Natural killer cell treated with Interleukin-12 subunit alpha and Interleukin-12 subunit beta and Interleukin-15 and Interleukin-18, amount 100 ng/mL, for 72 hours (primary cell): ENCODE results near the gene METTL25. TPM values are rescaled to one million over a fixed set of nuclear protein-coding genes. Genes with fewer than 3 reads are reported as not detected.

ENCODE experiments used
- ATAC-seq, 2 donors: fragments of 150-1000 bp; cut with Tn5 transposase in 1 of 2; sonication (Bioruptor Pico), chemical (Tn5 transposase) in 1 of 2; 2 replicates each; pipeline ENCODE4 v1.10.0; 2021
- DNase-seq: peaks from one replicate; pipeline ENCODE4 v3.0.0; 2022; ENCODE audit warnings: low spot score
- H3K27ac Mint-ChIP-seq, 2 donors: 1 replicate in 1 of 2; 2 replicates in 1 of 2; pipeline ENCODE4 v1.8.0; 2022; ENCODE audit warnings: mixed read lengths in 2 of 2, mild to moderate bottlenecking in 1 of 2, moderate library complexity in 1 of 2
- H3K27me3 Mint-ChIP-seq, 2 donors: 1 replicate in 1 of 2; 2 replicates in 1 of 2; pipeline ENCODE4 v1.8.0; 2022; ENCODE audit warnings: mixed read lengths in 2 of 2
- H3K36me3 Mint-ChIP-seq: one replicate; pipeline ENCODE4 v1.8.0; 2022; ENCODE audit warnings: mixed read lengths
- H3K4me1 Mint-ChIP-seq, 2 donors: 1 replicate in 1 of 2; 2 replicates in 1 of 2; pipeline ENCODE4 v1.8.0; 2022; ENCODE audit warnings: low read depth in 2 of 2, mixed read lengths in 2 of 2, mild to moderate bottlenecking in 1 of 2
- H3K4me3 Mint-ChIP-seq: one replicate; pipeline ENCODE4 v1.8.0; 2022; ENCODE audit warnings: mixed read lengths
- H3K9me3 Mint-ChIP-seq: 2 replicates; pipeline ENCODE4 v1.8.0; 2022; ENCODE audit warnings: mixed read lengths
- total RNA-seq, 2 donors: library from RNA; stranded (reverse); gene quantifications; one replicate each; pipeline ENCODE4 v1.2.3, GENCODE V29; 2022

METTL25 gene
- total RNA-seq, 2 donors from 2014 or later: 10.1 to 10.5 TPM

DNA sequence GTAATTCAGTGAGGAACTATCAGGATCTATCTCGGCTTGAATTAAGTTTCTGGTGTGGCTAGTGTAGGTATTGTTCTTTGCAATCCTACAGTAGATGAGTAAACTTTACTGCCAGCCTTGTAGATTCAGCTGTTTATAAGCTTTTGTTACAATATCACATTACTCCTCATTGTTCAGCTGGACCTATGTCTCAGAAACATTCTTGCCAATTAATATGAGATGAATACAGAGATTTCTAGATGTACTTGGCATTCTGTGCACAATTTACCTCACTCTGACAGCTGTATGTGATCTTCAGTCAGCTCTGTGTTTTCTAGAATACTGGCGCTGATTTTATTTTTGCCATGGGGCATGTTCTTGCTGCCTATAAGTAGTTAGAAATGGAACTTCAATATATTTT, 55.7 kb downstream of the METTL25 start:
- ATAC-seq (no peak), DNase-seq (no peak)
- no peaks in the 10 kb centered on the region for H3K9me3 Mint-ChIP-seq
- no peak overlapping the region for H3K27ac Mint-ChIP-seq
- peaks cover 2% of the 10 kb centered on the region for H3K36me3 Mint-ChIP-seq
- H3K4me1 Mint-ChIP-seq: no peaks in the 10 kb centered on the region
- H3K4me3 Mint-ChIP-seq: no peak overlapping the region
- H3K27me3 Mint-ChIP-seq: no peaks in the 10 kb centered on the region

DNA sequence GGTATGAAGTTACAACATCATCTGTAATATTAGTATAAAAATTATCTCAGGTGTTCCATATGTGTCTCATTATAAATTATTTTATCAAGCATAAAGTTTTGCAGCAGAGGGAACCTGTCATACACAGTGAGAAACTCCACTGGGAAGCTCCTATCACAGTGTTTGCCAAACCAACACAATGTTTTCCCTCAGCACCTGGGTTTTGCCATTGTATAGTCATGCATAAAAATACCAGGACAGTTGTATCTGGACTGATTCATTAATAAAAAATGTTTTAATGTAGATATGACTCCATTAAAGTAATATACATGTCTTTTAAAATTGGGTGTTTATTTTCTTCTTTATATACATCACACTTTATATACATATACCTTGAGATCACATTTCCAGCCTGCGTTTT, 56.6 kb downstream of the METTL25 start:
- ATAC-seq (no peak), DNase-seq (no peak)
- Mint-ChIP-seq H3K27me3 (no peaks in the 10 kb centered on the region), H3K4me1 (no peaks in the 10 kb centered on the region), H3K27ac (no peak overlapping the region), H3K4me3 (no peak overlapping the region), H3K36me3 (peaks cover 10% of the 10 kb centered on the region), H3K9me3 (no peaks in the 10 kb centered on the region)

DNA sequence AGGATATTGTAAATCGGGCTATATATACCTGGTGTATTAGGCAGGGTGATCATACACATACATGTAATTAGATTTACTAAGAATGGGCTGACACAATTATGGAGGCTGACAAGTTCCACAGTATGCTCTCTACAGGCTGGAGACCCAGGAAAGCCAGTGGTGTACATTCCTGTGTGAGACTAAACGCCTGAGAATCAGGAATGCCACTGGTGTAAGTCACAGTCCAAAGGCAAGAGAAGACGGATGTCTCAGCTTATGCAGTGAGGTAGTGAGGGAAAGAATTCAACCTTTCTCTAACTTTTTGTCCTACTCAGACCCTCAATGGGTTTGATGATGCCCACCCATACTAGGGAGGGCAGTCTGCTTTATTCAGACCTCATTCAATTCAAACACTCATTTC, 57.1 kb downstream of the METTL25 start:
- DNase-seq: no peak
- H3K27me3 Mint-ChIP-seq: no peaks in the 10 kb centered on the region
- ATAC-seq: no peak

DNA sequence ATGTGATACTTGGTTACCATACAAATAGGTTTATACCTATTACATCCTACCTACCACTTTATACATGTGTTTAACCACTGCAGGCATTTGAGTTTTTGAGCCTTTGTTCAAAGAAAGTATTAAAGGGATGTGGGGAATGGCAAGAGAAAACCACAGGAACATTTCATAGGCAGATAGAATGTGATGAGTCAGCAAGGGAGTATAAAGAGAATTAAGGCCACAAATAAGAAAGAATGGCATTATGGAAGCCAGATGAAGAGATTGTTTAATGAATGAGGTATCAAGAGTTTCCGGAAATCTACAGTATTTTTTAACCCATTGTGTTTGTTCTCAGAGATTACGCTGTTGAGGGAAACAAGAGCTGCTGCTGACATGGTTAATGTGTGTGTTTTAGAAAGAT, 66.9 kb downstream of the METTL25 start:
- H3K4me3 Mint-ChIP-seq: no peak overlapping the region
- no peak for DNase-seq
- H3K9me3 Mint-ChIP-seq: peaks cover 1% of the 10 kb centered on the region
- no peak overlapping the region for H3K27ac Mint-ChIP-seq
- H3K36me3 Mint-ChIP-seq: peaks cover 1% of the 10 kb centered on the region
- peaks cover 19 to 24% of the 10 kb centered on the region in 2 donors for H3K4me1 Mint-ChIP-seq
- no peaks in the 10 kb centered on the region for H3K27me3 Mint-ChIP-seq
- no peak for ATAC-seq

More for the DNA sequence above, 57.1 kb downstream of the METTL25 start:
- H3K4me1 Mint-ChIP-seq: no peaks in the 10 kb centered on the region
- peaks cover 14% of the 10 kb centered on the region for H3K36me3 Mint-ChIP-seq
- H3K9me3 Mint-ChIP-seq: peaks cover 2% of the 10 kb centered on the region
- no peak overlapping the region for H3K4me3 Mint-ChIP-seq
- no peak overlapping the region for H3K27ac Mint-ChIP-seq

DNA sequence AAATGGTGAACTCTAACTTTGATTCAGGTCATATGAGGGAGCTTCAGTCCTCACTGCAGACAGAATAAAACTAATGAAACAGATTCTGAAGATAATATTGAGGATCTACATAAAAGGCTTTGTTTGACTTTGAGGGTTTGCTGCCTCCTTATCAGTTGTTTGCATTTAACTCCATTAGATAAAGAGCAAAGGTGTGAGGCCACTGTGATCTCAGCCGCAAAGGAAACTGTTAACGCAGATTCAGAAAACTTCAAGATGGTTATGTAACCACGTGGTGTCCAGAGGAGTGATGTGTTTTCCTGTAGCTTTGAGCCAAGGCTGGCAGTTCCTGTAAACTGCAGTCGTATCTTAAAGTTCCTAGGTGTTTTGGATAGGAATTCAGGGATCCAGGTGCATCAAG, 67.8 kb downstream of the METTL25 start:
- no peak overlapping the region for H3K27ac Mint-ChIP-seq
- no peak overlapping the region for H3K4me3 Mint-ChIP-seq
- H3K4me1 Mint-ChIP-seq: peaks cover 19 to 24% of the 10 kb centered on the region in 2 donors
- ATAC-seq: no peak
- H3K27me3 Mint-ChIP-seq: no peaks in the 10 kb centered on the region
- no peaks in the 10 kb centered on the region for H3K36me3 Mint-ChIP-seq
- no peak for DNase-seq
- no peaks in the 10 kb centered on the region for H3K9me3 Mint-ChIP-seq

DNA sequence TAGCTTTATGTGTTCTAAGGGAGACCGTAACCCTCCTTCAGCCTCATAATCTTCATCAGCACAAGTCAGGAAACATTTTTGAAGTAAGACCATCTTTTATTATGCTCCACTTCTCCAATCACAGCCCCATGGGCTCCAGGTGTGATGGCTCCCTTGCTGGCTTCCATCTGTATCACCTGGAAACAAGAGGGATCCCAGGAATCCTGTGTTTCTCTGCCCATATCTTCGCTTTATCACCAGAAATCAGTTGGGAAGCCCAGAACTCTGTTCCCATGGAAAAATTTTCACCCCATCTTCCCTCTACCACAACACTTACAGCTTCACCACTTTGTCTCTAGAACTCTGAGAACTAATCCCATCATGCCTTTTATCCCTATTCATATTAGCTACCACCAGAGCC, 68.3 kb downstream of the METTL25 start:
- Mint-ChIP-seq H3K36me3 (no peaks in the 10 kb centered on the region), H3K9me3 (no peaks in the 10 kb centered on the region), H3K4me1 (peaks cover 19 to 24% of the 10 kb centered on the region in 2 donors), H3K27ac (no peak overlapping the region), H3K27me3 (no peaks in the 10 kb centered on the region), H3K4me3 (no peak overlapping the region)
- ATAC-seq (no peak), DNase-seq (no peak)

DNA sequence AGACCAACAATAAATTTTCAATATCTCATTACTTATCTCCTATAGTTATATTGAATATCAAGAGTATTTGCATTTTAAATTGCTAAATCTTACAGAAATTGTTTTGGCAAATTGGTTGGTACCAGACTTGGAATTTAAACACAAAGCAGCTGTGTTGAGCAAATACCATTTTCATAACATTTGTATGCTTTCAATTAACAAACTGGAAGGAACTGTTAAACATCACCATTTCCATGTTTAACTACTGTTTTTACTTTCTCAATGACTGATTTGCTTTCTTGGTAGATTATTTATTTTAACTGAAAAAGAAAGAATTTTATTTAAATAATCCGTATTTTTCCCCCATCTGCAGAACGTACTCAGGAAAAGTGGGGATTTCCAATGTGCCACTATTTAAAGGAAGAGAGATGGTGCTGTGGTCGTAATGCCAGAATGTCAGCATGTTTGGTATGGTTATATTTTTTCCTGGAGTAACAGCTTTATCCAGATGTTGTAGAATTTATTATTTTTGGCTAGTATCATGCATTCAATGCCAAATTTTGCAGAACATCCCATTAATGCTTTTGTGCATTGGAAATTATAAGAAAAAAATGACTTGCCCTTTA, 72.3 kb downstream of the METTL25 start:
- Mint-ChIP-seq H3K9me3 (no peaks in the 10 kb centered on the region), H3K27ac (no peak overlapping the region), H3K36me3 (no peaks in the 10 kb centered on the region), H3K4me3 (no peak overlapping the region), H3K4me1 (peaks cover 7 to 11% of the 10 kb centered on the region in 2 donors), H3K27me3 (no peaks in the 10 kb centered on the region)
- DNase-seq: no peak
- ATAC-seq: no peak

DNA sequence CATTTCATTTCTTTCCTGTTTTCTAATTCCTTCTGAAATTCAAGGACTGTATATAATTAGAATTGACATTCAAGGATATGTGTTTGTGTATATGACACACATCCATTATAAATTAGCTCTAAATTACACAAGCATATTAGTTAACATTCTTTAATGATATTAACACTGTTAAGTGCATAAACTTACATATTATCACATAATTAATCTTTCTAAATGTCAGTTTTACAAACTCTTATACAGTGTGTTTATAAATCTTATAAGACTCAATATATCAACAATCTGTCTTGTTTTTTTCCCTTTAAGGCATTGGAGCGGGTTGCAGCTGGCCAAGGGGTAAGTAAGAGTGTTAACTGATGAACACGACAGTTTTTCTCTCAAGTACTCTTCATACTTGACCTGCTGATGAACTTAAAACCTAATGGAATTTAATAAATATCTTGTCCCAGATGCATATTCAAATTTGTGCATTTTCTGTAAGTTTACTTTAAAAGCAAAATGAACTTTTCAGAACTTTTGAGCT, 76.1 kb downstream of the METTL25 start:
- H3K36me3 Mint-ChIP-seq: no peaks in the 10 kb centered on the region
- H3K27me3 Mint-ChIP-seq: no peaks in the 10 kb centered on the region
- DNase-seq (no peak), ATAC-seq (no peak)
- peaks cover 0 to 6% of the 10 kb centered on the region in 2 donors for H3K4me1 Mint-ChIP-seq
- no peak overlapping the region for H3K27ac Mint-ChIP-seq
- H3K9me3 Mint-ChIP-seq: no peaks in the 10 kb centered on the region
- H3K4me3 Mint-ChIP-seq: no peak overlapping the region

DNA sequence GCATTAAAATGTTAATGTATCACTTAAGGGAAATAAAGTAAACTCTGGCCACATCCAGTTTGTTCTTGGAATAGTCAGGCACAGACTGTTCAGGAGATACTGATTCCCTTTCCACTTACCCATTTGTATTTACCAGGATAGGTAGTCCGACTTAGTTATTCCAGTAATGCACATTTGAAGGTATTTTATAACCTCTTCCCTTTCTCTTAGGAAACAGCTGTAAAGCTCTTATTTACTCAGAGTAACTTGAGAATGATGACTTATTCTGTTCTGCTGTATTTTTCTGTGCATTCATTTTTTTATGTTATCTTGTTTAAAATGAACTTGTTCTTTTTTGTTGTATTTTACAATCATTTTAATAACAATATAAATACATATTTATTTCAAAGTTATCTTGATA, 78.0 kb downstream of the METTL25 start:
- no peak overlapping the region for H3K4me3 Mint-ChIP-seq
- no peak for ATAC-seq
- no peak overlapping the region for H3K27ac Mint-ChIP-seq
- H3K36me3 Mint-ChIP-seq: peaks cover 10% of the 10 kb centered on the region
- peaks cover 0 to 6% of the 10 kb centered on the region in 2 donors for H3K4me1 Mint-ChIP-seq
- H3K9me3 Mint-ChIP-seq: no peaks in the 10 kb centered on the region
- no peaks in the 10 kb centered on the region for H3K27me3 Mint-ChIP-seq
- no peak for DNase-seq

DNA sequence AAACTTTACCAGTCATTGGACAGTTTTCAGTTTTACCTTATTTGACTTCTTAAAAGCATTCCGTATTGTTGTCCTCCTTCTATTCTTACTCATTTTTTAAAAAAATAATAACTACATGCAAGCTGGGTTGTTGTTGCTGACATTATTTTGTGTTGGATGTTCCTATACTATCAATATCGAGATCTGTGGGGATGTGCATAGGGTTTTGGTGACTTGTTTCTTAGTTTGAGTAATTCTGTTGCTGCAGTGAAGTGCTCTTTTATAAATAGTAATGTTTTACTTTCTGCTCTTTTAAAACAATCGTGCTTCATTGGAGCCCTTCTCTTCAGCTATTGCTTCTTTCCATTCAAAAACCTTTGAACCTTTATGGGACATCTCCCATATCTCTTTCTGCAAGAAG, 79.4 kb downstream of the METTL25 start:
- Mint-ChIP-seq H3K36me3 (peaks cover 16% of the 10 kb centered on the region), H3K4me3 (no peak overlapping the region), H3K27ac (no peak overlapping the region), H3K4me1 (peaks cover 2 to 6% of the 10 kb centered on the region in 2 donors), H3K9me3 (no peaks in the 10 kb centered on the region), H3K27me3 (no peaks in the 10 kb centered on the region)
- DNase-seq: no peak
- ATAC-seq: no peak

DNA sequence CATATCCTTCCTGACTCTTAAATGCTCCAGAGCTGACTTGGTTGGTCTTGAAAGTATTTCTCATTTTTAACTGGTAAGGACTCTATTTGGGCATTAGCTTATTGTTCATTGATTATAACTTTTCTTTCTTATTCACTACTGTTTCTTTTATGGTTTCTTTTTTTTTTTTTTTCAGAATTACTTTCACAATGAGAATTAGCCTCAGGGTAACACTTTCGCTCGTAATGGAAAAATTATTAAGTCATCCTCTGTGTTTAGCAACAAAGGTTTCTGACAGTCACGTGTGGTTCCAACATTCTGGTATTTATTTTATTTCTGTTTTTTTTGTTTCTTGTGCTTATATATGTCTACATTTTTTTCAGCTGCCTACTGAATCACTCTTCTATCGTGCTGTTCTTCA, 80.0 kb downstream of the METTL25 start:
- H3K27ac Mint-ChIP-seq: no peak overlapping the region
- H3K9me3 Mint-ChIP-seq: no peaks in the 10 kb centered on the region
- ATAC-seq: no peak

DNA sequence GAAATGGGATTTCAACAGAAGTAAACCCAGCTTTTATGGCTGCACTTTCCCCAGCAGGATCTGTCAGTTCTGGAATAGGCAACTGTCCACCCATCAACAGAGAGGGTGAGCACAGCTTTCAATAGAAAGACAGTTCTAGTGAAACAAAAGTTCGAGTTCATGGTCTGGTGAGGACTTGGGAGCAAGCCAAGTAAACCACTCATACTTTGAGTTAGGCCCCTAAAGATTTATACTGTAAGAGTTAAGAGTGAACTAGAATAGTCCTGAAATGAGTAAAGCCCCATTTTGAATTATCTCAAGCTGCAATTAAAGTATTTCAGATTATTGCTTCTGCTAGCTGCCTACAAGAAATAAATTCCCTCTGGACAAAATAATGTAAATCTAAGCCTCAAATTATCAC, 82.6 kb downstream of the METTL25 start:
- ATAC-seq (no peak), DNase-seq (no peak)
- Mint-ChIP-seq H3K9me3 (no peaks in the 10 kb centered on the region), H3K27ac (no peak overlapping the region), H3K4me3 (no peak overlapping the region), H3K4me1 (peaks cover 2 to 6% of the 10 kb centered on the region in 2 donors), H3K27me3 (no peaks in the 10 kb centered on the region), H3K36me3 (peaks cover 23% of the 10 kb centered on the region)

More for the DNA sequence above, 80.0 kb downstream of the METTL25 start:
- no peak for DNase-seq
- Mint-ChIP-seq H3K36me3 (peaks cover 16% of the 10 kb centered on the region), H3K4me3 (no peak overlapping the region), H3K27me3 (no peaks in the 10 kb centered on the region), H3K4me1 (peaks cover 2 to 6% of the 10 kb centered on the region in 2 donors)

DNA sequence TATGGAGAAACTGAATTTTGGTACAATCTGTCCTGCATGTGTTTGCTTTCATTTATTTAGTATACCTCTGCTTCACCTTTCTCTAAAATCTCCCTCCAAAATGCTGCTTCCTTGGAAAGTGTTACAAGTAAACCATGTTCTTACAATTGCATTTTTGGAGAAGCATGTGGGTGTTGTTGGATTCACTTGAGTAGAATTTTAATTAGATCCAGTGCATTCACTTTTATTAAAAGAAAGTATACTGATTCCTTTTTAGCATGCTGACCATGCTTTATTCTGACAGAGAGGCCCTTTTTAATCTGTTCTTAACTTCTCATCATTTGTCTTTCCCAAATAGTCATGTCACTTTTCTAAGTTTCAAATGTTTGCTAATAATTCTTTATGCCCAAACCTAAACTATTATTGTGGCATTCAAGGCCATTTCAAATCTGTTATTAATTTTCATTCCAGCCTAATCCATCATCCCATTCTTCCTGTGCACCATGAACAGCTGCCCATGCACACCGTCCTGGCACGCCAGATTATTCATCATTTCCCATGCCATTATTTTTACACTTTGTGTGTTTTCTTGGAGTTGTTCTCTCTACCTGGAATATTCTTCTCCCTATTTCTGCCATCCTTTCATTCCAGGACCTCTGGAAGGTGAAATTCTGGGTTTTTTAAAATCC, 90.7 kb downstream of the METTL25 start:
- Mint-ChIP-seq H3K4me3 (no peak overlapping the region), H3K9me3 (no peaks in the 10 kb centered on the region), H3K36me3 (peaks cover under 1% of the 10 kb centered on the region), H3K4me1 (no peaks in the 10 kb centered on the region), H3K27me3 (no peaks in the 10 kb centered on the region), H3K27ac (no peak overlapping the region)
- no peak for DNase-seq
- ATAC-seq: no peak

DNA sequence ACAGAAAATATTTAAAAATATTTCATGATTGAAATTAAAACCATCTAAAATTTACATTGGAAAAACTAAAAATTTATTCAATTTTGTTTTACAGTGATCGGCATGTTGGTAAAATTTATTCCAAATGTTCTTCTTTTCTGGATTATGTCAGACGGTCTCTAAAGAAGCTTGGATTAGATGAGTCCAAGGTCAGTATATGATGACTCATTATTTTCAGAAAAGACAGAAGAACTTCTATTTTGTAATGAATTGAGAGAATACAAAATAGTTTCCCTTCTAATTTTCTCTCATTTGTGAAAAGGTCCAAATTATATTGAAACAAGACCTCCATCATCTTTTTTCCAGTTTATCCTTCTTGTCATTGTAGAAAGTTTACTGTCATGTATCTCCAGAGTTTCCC, 98.3 kb downstream of the METTL25 start:
- no peaks in the 10 kb centered on the region for H3K36me3 Mint-ChIP-seq
- H3K4me1 Mint-ChIP-seq: no peaks in the 10 kb centered on the region
- H3K27me3 Mint-ChIP-seq: no peaks in the 10 kb centered on the region
- ATAC-seq (no peak), DNase-seq (no peak)
- no peaks in the 10 kb centered on the region for H3K9me3 Mint-ChIP-seq
- H3K4me3 Mint-ChIP-seq: no peak overlapping the region
- no peak overlapping the region for H3K27ac Mint-ChIP-seq
